NCI-H2081 treated with DMSO at 0.1 percent for 48 hours (cell line): ENCODE results near the gene NBEAL2.

Experiments used
- DNase-seq: peaks from one replicate; lab custom pipeline; 2025; lab: John Stamatoyannopoulos, UW

The NBEAL2 gene

DNA sequence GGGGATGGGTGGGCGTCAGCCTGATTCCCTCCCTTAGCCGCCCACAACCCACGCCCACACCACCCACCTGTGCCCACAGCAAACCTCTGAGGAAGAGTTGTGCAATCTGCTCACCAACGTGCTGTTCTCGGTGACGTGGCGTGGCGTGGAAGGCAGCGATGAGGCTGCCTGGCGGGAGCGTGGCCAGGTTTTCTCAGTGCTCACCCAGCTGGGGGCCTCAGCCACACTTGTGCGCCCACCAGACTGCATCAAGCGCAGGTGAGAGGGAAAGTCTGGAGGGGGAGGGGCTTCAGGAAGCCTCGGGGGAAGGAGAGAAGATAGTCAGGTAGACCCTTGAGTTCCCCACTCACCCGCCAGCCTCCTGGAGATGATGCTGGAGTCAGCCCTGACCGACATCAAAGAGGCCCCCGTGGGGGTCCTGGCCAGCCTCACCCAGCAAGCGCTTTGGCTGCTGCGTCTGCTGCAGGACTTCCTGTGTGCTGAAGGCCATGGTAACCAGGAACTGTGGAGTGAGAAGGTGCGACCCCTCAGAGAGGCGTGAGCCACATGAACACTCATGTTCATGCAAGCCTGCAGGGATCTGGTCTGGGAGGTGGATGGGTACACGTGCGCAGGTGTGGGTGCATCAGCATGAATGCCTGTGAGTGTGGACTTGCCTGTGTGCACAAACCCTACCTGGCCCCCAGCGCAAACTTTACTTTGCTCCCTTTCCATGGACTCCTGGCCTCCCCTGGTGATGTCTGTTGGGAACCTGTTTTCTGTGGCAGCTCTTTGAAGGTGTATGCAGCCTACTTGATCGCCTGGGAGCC, 21.7 kb downstream of the NBEAL2 start:
- DNase-seq = no peak

DNA sequence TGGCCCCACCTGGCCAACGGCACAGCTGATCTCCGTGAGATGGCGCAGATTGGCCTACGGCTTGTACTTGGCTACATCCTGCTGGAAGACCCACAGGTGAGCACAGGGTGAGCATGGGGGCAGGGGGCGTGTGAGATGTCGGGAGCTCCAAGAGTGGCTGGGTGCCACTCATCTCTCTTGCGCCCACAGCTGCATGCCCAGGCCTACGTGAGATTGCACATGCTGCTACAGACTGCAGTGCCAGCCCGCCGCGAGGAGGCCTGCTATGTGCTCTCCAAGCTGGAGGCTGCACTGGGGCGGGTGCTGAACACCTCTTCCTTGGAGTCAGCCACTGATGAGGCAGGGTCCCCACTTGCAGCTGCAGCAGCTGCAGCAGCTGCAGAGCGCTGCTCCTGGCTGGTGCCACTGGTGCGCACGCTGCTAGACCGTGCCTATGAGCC, 22.3 kb downstream of the NBEAL2 start:
- DNase-seq = no peak

DNA sequence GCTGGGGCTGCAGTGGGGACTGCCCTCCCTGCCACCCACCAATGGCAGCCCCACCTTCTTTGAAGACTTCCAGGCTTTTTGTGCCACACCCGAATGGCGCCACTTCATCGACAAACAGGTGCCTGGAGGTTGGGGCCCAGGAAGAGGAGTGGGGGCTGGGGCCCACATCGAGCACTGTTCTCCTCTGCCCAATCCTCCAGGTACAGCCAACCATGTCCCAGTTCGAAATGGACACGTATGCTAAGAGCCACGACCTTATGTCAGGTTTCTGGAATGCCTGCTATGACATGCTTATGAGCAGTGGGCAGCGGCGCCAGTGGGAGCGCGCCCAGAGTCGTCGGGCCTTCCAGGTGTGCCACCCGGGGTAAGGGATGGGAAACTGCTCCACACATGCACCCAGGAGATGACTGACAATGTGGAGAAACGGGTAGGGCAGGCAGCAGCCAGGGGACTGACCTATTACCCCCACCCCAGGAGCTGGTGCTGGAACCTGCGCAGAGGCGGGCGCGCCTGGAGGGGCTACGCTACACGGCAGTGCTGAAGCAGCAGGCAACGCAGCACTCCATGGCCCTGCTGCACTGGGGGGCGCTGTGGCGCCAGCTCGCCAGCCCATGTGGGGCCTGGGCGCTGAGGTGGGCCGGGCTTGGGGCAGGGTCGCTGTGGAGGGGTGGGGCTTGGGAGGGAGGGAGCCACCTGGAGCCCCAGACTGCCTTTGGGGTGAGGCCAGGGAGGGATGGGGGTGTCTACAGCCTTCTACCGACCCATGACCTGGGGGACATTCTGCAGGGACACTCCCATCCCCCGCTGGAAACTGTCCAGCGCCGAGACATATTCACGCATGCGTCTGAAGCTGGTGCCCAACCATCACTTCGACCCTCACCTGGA, 22.9 kb downstream of the NBEAL2 start:
- DNase-seq = no peak

- DNase-seq = no peak
Measured at GRCh38 chr3:47003056-47003410, 23.6 kb downstream of the NBEAL2 start.

DNA sequence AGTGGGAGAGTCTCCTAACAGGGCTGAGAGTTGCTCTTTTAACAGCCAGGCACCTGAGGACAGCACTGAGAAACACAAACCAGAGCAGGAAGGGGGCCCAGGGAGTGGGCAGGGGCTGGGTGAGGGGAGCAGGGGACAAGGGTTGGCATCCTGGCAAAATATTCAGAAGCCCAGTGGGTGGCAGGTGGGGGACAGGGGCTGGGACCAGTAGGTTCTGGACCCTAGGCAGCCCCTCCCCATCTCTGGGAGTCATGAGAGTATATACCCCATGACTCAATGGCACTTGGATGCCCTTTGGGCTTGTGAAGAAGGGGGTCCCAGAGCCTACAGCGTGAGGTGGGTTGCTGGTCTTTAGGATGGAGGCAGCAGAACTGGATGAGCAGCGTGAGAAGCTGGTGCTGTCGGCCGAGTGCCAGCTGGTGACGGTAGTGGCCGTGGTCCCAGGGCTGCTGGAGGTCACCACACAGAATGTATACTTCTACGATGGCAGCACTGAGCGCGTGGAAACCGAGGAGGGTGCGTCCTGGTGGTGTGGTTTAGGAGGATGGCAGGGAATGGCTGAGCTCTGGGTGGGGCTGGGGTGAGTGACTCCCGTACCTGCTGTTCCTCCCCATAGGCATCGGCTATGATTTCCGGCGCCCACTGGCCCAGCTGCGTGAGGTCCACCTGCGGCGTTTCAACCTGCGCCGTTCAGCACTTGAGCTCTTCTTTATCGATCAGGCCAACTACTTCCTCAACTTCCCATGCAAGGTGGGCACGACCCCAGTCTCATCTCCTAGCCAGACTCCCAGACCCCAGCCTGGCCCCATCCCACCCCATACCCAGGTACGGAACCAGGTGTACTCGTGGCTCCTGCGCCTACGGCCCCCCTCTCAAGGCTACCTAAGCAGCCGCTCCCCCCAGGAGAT, 24.2 kb downstream of the NBEAL2 start:
- no peak for DNase-seq

- no peak for DNase-seq
Measured at GRCh38 chr3:47004369-47005211, 25.1 kb downstream of the NBEAL2 start.

DNA sequence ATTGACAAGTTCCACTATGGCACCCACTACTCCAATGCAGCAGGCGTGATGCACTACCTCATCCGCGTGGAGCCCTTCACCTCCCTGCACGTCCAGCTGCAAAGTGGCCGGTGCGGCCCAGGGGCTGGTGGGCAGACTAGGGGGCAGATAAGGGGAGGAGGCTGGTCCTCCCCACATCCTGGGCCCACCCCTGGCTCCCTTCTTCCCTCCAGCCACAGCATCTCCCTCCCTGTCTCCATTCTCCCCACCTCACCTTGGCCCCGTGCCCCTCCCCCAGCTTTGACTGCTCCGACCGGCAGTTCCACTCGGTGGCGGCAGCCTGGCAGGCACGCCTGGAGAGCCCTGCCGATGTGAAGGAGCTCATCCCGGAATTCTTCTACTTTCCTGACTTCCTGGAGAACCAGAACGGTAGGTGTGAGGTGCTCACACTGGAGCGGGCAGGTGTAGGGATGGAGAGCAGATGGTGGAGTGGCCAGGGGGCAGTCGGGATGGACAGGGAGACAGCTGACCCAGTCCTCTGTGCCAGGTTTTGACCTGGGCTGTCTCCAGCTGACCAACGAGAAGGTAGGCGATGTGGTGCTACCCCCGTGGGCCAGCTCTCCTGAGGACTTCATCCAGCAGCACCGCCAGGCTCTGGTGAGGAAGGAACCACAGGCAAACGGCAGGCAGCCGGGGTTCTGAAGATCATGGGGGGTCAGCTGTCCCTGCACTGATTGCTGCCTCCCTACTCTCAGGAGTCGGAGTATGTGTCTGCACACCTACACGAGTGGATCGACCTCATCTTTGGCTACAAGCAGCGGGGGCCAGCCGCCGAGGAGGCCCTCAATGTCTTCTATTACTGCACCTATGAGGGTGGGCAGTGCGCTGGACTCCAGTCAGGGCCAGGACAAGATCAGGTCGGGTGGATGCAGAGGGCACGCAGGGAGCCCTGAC, 26.0 kb downstream of the NBEAL2 start:
- no peak for DNase-seq

DNA sequence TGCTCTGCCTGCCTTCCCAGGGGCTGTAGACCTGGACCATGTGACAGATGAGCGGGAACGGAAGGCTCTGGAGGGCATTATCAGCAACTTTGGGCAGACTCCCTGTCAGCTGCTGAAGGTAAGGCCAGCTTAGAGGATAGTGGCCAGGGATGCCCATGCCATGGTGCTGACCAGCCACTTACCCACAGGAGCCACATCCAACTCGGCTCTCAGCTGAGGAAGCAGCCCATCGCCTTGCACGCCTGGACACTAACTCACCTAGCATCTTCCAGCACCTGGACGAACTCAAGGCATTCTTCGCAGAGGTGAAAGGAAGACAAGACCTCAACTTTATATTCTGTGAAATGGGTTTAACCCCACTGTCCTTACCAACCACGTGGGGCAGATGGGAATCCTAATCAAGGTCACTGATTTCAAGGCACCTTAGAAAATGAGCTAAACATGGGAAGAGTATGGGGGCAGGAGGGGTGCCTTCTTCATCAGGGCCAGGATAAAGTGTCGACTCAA, 26.7 kb downstream of the NBEAL2 start:
- no peak for DNase-seq

DNA sequence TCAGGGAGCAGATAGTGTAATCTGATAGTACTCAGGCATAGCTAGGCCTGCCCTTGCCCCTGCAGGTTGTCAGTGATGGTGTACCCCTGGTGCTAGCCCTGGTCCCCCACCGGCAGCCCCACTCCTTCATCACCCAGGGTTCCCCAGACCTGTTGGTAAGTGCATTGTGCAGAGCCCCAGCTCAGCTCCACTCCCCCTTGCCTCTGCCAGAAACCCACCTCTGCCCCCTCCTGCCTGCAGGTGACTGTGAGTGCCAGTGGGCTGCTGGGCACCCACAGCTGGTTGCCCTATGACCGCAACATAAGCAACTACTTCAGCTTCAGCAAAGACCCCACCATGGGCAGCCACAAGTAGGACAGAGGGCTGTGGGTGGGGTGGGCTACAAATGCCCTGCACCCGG, 27.5 kb downstream of the NBEAL2 start:
- DNase-seq = no peak

- DNase-seq = no peak
Measured at GRCh38 chr3:47007482-47008233, 28.2 kb downstream of the NBEAL2 start.

GRCh38 chr3:47008234-47008796, 28.8 kb downstream of the NBEAL2 start:
- no peak for DNase-seq

GRCh38 chr3:47008851-47009224, 29.4 kb downstream of the NBEAL2 start:
- no peak for DNase-seq

DNA sequence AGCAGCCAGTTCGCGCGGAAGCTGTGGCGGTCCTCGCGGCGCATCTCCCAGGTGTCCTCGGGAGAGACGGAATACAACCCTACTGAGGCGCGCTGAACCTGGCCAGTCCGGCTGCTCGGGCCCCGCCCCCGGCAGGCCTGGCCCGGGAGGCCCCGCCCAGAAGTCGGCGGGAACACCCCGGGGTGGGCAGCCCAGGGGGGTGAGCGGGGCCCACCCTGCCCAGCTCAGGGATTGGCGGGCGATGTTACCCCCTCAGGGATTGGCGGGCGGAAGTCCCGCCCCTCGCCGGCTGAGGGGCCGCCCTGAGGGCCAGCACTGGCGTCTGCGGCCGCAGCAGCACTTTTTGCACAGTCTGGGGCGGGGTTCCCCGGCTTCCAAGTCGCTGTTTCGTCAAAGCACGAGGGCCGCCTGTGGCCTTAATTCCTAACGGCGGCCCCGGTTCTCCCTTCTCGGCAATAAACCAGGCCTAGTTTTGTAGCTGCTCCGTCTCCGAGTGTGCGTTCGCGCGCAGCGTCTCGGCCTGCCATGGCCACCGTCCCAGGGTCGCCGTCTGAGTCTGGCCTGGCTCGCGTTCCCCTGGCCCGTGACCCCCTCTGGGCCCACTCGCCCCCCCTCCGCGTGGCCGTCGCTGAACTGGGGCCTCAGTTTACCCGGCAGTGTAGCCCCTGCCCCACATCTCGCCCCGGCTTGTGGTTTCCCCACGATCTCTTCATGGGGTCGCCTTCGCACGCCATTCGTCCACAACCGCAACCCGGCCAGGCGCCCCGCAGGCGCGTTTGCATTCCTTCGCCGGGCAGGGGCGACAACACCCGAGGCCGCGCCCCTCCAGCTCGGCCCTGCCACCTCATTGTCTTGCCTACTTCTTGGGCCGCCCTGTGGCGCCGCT, 30.0 kb downstream of the NBEAL2 start:
- DNase-seq = no peak

- no peak for DNase-seq
Measured at GRCh38 chr3:47010111-47010712, 30.7 kb downstream of the NBEAL2 start.

DNA sequence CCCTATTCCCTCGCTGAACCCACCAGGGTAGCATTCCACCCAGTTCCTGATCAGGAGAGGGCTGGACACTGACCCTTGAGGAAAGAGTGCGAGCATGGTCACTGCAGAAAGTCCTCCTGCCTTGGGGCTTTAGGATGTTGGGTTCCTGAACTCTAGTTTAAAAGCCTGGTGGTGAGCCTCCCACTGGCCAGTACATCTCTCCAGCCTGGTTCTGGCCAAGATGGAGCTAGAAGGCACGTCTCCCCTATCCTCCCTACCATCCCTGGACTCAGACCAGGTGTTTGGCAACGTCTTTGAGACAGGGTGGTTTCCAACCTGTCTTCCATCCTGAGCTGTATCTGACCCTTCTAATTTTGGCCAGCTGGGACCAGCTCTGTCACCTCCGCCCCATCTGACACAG, 31.4 kb downstream of the NBEAL2 start:
- no peak for DNase-seq

DNA sequence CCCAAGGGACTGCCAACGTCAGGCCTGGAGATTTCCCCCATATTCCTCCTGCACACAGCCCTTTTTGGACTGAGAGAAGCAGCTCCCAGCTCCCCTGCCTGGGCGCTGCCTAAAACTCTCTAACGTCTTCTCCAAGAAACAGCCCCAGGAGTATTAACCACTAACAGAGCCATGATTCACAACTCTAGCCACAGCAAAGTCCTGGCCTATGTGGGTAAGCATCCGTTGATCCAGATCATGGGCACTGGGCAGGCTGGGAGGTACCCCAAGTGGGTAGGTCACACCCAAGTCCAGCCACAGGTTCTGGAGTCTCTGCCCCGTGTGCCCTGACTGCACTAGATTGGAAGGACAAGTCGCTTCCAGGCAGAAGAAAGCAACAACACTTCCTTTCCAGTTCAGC, 31.9 kb downstream of the NBEAL2 start:
- no peak for DNase-seq
